HG03196 (cell line): ENCODE measurements around the gene LCN9.
"Not testable (repeated sequence)": the region's sequence is repeated elsewhere in the genome, so short reads cannot be mapped to it uniquely, and the experiment has no call there.

Experiments used
- ATAC-seq: cut with Tn5 transposase; IDR thresholded peaks from one replicate; pipeline ENCODE4 v1.9.1; 2021; ENCODE audit not compliant: unreplicated experiment

Gene LCN9

GRCh38 chr9:135662758-135663450 is at the start of gene LCN9:
Gene LCN9 (plus strand): TSS chr9:135663309. CDS start chr9:135663322, 13 bp downstream.
- ATAC-seq, result no peak

- no peak for ATAC-seq
Measured at GRCh38 chr9:135613946-135614805, 48.9 kb upstream of the LCN9 start.

- no peak for ATAC-seq
Measured at GRCh38 chr9:135614821-135615665, 48.1 kb upstream of the LCN9 start.

DNA sequence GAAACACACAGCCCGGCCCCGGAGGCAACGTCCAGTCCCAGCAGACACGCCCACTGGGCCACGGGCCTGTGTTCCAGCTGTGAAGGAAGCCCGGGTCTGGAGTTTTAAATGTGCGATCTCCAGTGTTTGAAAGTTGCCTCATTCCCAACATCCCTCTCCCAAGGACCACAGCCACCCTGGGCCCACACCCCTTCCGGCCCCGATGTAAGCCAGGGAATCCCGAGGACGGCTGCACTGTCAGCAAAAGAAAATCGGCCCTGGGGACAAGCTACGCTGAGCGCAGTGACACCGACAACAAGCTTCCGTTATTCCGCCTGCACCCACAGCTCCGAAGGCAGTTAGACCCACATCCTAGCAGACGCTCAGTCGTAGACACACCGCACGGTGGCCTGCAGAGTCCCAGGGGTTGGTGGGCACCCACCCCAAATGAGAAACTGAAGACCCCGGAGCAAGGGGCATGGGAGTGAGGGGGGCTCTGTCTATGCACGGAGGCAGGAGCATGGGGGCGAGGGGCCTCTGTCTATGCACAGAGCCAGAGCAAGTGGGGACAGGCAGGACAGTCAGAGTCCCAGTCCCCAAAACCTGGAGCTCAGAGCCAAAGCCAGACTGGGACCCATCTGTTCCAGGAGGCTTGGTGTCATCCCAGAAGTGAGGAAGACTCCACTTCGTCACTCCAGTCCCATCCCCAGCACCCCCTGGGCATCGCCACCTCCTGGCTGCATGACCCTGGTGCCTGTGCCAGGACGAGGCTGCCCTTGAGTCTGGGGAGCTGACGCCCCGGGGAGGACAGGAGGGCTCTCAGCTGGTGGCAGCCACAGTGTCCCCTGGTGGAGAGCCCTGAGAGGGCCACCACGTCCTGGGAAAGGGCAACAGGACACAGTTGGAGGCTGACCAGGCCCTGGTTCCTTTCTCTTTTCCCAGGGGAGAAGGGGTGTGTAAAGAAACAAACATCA is 47.2 kb upstream of the LCN9 start:
- no peak for ATAC-seq

- no peak for ATAC-seq
Measured at GRCh38 chr9:135616619-135617537, 46.2 kb upstream of the LCN9 start.

- ATAC-seq, result no peak
Measured at GRCh38 chr9:135617538-135617900, 45.6 kb upstream of the LCN9 start.

DNA sequence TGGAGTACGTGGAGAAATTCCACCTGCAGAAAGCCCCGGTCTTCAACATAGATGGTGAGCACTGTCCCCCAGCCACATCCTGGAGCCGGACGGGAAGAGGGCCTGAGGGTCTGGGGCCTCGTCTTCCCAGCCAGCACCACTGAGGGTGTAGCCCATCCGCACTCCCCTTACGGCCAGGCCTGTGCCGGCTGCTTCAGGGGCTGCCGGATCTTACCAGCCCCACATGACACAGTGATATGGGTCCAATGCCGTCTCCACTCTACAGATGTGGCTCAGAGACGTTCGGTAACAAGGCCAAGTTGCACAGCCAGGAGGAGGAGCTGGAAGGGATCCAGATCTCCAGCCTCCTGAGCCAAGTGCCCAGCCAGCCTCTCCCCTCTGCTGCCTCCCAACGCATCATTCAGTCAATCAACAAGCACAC is 45.1 kb upstream of the LCN9 start:
- no peak for ATAC-seq

- no peak for ATAC-seq
Measured at GRCh38 chr9:135618866-135619598, 44.1 kb upstream of the LCN9 start.

DNA sequence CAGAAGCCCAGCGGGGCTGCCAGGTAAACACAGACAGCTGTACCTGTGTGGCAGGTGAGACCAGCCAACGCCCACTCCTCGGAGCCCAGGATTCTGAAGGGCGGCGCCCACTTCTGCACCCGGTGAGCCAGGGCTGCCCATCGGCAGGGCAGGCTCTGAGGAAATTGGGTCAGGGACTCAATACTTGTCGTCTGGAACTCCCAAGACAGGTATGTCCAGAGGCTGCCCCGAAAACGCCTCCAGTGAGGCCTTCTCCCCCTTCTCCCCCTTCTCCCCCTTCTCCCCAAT is 43.6 kb upstream of the LCN9 start:
- no peak for ATAC-seq

- no peak for ATAC-seq
Measured at GRCh38 chr9:135620558-135620957, 42.6 kb upstream of the LCN9 start.

DNA sequence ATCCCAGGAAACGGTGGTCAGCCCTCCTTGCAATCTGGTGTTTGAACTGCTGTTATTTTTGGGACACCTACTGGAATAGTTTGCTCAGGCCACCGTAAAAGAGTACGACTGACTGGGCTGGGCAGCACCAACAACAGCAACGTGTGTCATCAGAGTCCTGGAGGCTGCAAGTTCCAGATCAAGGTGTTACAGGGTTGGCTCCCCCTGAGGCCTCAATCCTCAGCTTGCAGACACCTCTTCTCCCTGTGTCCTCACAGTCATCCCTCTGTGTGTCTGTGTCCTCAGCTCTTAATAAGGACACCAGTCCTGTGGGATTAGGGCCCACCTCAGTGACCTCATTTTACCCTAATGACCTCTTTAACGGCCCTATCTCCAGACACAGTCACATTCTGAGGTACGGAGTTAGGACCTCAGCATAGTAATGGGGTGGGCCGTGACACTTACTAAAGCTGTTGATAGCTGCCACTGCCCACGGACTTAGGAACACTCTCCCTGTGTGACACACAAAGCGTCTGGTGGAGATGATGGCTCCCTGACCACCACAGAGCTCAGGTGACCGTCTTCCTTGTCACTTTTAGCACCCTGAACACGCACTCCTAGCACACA is 40.6 kb upstream of the LCN9 start:
- no peak for ATAC-seq

DNA sequence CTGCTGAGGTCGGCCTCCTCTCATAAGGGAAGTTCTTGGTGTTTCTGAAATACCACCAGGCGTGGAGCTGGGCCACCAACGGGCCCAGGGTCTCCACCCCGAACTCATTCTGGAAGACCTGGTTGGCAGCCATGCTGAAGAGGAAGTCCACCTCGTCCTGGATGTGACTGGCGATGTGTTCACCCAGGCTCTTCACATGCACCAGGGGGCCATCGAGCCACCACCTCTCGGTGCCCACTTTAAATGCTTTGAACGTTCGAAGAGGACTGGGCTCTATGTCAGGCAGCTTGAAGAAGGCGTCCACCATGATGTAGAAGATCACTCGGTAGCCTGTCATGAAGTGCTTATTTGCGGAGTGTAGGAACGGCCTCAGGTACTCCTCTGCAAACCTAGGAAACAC is 38.8 kb upstream of the LCN9 start:
- ATAC-seq, result no peak

GRCh38 chr9:135632841-135633240 is 30.3 kb upstream of the LCN9 start:
- ATAC-seq, result no peak

DNA sequence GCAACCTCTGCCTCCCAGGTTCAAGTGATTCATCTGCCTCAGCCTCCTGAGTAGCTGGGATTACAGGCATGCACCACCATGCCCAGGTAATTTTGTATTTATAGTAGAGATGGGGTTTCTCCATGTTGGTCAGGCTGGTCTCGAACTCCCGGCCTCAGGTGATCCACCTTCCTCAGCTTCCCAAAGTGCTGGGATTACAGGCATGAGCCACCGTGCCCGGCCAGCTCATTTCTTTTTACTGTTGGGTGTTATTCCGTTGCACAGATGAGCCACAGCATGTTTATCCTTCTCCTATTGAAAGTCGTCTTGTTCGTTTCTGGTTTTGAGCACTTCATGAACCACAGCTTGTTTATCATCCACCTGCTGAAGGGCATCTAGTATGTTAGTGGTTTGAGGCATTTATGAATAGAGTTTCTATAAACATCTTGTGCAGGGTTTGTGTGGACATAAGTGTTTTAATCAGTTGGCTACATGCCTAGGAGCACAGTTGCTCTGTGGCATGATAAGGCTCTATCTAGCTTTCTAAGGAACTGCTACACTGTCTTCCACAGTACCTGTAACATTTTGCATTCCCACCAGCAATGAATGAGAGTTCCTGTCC is 26.1 kb upstream of the LCN9 start:
- not testable (repeated sequence) for ATAC-seq

DNA sequence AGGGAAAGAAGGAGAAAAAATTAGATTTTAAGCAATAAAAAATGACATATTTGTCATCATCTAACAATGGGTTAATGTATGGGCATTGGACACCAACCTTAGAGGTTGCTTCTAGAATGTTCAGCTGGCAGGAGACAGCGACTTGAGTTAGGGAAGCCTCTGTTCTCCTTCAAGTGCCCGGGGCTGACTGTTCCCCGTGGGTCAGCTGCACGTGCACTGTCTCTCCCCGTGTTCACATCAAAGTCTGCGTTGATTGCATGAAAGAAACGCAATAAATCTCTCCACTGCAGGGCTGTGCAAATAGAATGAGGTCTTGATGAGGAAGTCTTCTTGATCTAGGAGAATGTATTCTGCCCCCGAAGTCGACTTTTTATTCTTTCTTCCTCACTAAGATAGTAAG is 23.9 kb upstream of the LCN9 start, which contains the start of gene GLT6D1:
TSS of gene GLT6D1 (minus strand) at position 345 of the 400 bp plus-strand sequence. CDS start 353 bp downstream, outside the sequence.
- no peak for ATAC-seq

GRCh38 chr9:135641047-135641446 is 22.1 kb upstream of the LCN9 start:
- no peak for ATAC-seq

DNA sequence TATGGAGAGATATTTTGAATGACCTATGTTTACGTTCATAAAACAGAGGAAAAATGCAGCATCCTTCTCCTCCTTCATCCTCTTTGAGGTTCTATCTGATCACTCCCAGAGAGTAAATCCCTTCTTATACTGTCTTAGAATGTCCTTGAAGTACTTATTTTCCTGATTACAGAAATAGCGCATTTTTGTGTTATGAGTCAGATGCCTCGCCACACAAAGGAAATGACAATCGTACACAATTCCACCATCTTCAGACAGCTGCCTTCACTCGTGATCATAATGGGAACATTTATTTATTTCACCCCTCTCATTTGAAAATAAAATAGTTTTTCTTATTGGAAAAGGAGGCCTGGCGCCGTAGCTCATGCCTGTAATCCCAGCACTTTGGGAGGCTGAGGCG is 21.4 kb upstream of the LCN9 start:
- no peak for ATAC-seq
